Stomach (tissue), 9 donors: ENCODE measurements around the gene GRPR. TPM values are rescaled to one million over a fixed set of nuclear protein-coding genes. Genes with fewer than 3 reads are reported as not detected.

Experiments used
- DNase-seq, 2 donors: peaks; one replicate each; pipeline versions ENCODE4 v3.0.0 to v3.0.0-alpha.2; 2013 to 2019
- H3K27ac ChIP-seq, 5 donors: fragments of 200-600 bp in 4 of 5; sonication (generic) in 4 of 5; one replicate each; pipeline ENCODE4 v1.5.1; 2013 to 2019; ENCODE audit warnings: mild to moderate bottlenecking in 1 of 5, moderate library complexity in 1 of 5
- H3K27me3 ChIP-seq, 3 donors: fragments of 200-600 bp; sonication (generic); one replicate each; pipeline ENCODE4 v1.5.1; 2017 to 2019; ENCODE audit warnings: mixed run types in 1 of 3
- H3K36me3 ChIP-seq, 4 donors: fragments of 200-600 bp; sonication (generic); 1 replicate in 3 of 4; 2 replicates in 1 of 4; pipeline ENCODE4 v1.5.1; 2016 to 2019
- H3K4me1 ChIP-seq, 4 donors: fragments of 200-600 bp; sonication (generic); one replicate each; pipeline ENCODE4 v1.5.1; 2016 to 2019
- H3K4me3 ChIP-seq, 4 donors: fragments of 200-600 bp; sonication (generic) in 3 of 4; one replicate each; pipeline ENCODE4 v1.5.1; 2016 to 2019; ENCODE audit warnings: mild to moderate bottlenecking in 1 of 4
- H3K9me3 ChIP-seq, 4 donors: fragments of 200-600 bp; sonication (generic); one replicate each; pipeline ENCODE4 v1.5.1; 2016 to 2019
- CTCF ChIP-seq, 7 experiments: fragments of 450-650 bp in 4 of 7; fragments of 200-600 bp in 3 of 7; sonication (generic) in 3 of 7; IDR thresholded peaks; one replicate each; pipeline ENCODE4 v1.5.1; 2016 to 2019; ENCODE audit warnings: antibody characterized with exemption in 7 of 7, control low read depth in 2 of 7, mild to moderate bottlenecking in 1 of 7
- EP300 ChIP-seq: sonication (generic); formaldehyde crosslinking; IDR thresholded peaks from one replicate; pipeline ENCODE4 v1.6.1; 2017; ENCODE audit warnings: antibody characterized with exemption
- POLR2A ChIP-seq, 4 donors: fragments of 450-650 bp; IDR thresholded peaks; one replicate each; pipeline ENCODE4 v1.6.1; 2016; ENCODE audit warnings: antibody characterized with exemption in 4 of 4, control low read depth in 2 of 4, mild to moderate bottlenecking in 1 of 4, moderate library complexity in 1 of 4
- POLR2AphosphoS5 ChIP-seq, 3 donors: sonication (generic); formaldehyde crosslinking; IDR thresholded peaks; one replicate each; pipeline ENCODE4 v1.6.1; 2016; ENCODE audit warnings: antibody characterized with exemption in 3 of 3
- WGBS, 5 donors: extraction: QIAGEN DNeasy Blood & Tissue Kit in 3 of 5; methylation state at CpG; one replicate each; pipeline versions ENCODE4 v1.1.5 to v1.1.7; 2013 to 2018; 5-methylcytosine and 5-hydroxymethylcytosine counted together
- intact Hi-C: fragments of 100-400 bp; cut with DNase I; formaldehyde crosslinking; loops from one replicate; pipeline ENCODE4 v1.15.1; 2023; ENCODE audit warnings: low total_unique reads
- polyA plus RNA-seq, 3 donors: library from polyadenylated mRNA; stranded (reverse); fragments of 200-250 nt; gene quantifications; one replicate each; pipeline ENCODE4 v1.2.3, GENCODE V29; 2013
- total RNA-seq, 5 donors: library from RNA; depleted of rRNA; stranded (reverse); fragments of >200 nt; gene quantifications; one replicate each; pipeline versions ENCODE4 v1.1.0 to v1.2.3, GENCODE V29; 2014 to 2016
- donor health status: healthy with polysubstance abuse.
- donor health status: Bipolar disorder and iron deficiency.
- donor health status: healthy.

The GRPR gene
- total and polyA plus RNA-seq, 8 donors, result 0.08 to 25.4 (median 5.3) TPM; not detected in 3

DNA sequence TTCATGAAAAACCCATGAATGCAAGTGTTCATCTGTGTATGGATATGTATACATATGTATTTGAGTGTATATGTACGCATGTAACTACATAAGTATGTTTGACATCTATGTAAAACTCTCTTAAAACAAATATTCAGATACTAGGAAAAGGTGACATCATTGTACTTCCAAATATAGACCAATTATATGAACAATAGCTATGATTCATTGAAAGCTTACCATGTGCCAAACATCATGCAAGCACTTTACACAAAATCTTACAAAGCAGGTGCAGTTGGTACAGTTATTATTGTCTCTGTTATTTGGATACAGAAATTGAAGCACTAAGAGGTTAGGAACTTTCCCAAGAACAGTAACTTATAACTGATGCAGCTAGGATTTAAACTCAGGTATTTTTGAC, 65.3 kb downstream of the GRPR start:
- WGBS, 5 donors, result 0 to 92% (median 57%) methylated on average over 1 of the region's 1 CpG
- Histone ChIP-seq H3K36me3 (no peaks in the 10 kb centered on the region), H3K27ac (no peak overlapping the region), H3K27me3 (no peaks in the 10 kb centered on the region), H3K4me3 (no peak overlapping the region), H3K9me3 (no peaks in the 10 kb centered on the region), H3K4me1 (no peaks in the 10 kb centered on the region)
- TF ChIP-seq CTCF (IDR thresholded peaks at IDR 0.05), result no peak
- TF ChIP-seq POLR2AphosphoS5 (IDR thresholded peaks at IDR 0.05), result no peak
- TF ChIP-seq EP300, result no peak
- no peak for TF ChIP-seq POLR2A (IDR thresholded peaks at IDR 0.05)
- intact Hi-C loops, result no loop called here
- no peak for DNase-seq

- intact Hi-C loops, result no loop called here
- Histone ChIP-seq H3K36me3 (no peaks in the 10 kb centered on the region), H3K9me3 (no peaks in the 10 kb centered on the region), H3K4me1 (no peaks in the 10 kb centered on the region), H3K27me3 (no peaks in the 10 kb centered on the region), H3K4me3 (no peak overlapping the region), H3K27ac (no peak overlapping the region)
- no peak for TF ChIP-seq EP300
- no peak for TF ChIP-seq POLR2AphosphoS5 (IDR thresholded peaks at IDR 0.05)
- no peak for TF ChIP-seq POLR2A (IDR thresholded peaks at IDR 0.05)
- no peak for TF ChIP-seq CTCF (IDR thresholded peaks at IDR 0.05)
- peak in 1 of 2 donors; percentile 34 for DNase-seq
- 52 to 72% (median 65%) methylated on average over 6 of the region's 6 CpGs for WGBS, 5 donors
Measured at GRCh38 chrX:16191605-16192004, 68.2 kb downstream of the GRPR start.

- H3K4me1 ChIP-seq, result no peaks in the 10 kb centered on the region
- no peaks in the 10 kb centered on the region for H3K36me3 ChIP-seq
- TF ChIP-seq CTCF (IDR thresholded peaks at IDR 0.05) (no peak), EP300 (no peak), POLR2A (IDR thresholded peaks at IDR 0.05) (no peak), POLR2AphosphoS5 (IDR thresholded peaks at IDR 0.05) (no peak)
- no peaks in the 10 kb centered on the region for H3K9me3 ChIP-seq
- H3K27me3 ChIP-seq, result no peaks in the 10 kb centered on the region
- DNase-seq, result no peak
- H3K4me3 ChIP-seq, result no peak overlapping the region
- intact Hi-C loops, result no loop called here
- H3K27ac ChIP-seq, result no peak overlapping the region
Measured at GRCh38 chrX:16196829-16197228, 73.5 kb downstream of the GRPR start.

GRCh38 chrX:16199343-16199742, 76.0 kb downstream of the GRPR start:
- H3K9me3 ChIP-seq, result no peaks in the 10 kb centered on the region
- intact Hi-C loops, result no loop called here
- no peaks in the 10 kb centered on the region for H3K36me3 ChIP-seq
- no peak overlapping the region for H3K27ac ChIP-seq
- WGBS, 5 donors, result 36 to 85% (median 75%) methylated on average over 1 of the region's 1 CpG
- no peaks in the 10 kb centered on the region for H3K4me1 ChIP-seq
- no peak for TF ChIP-seq POLR2AphosphoS5 (IDR thresholded peaks at IDR 0.05)
- no peak for TF ChIP-seq CTCF (IDR thresholded peaks at IDR 0.05)
- TF ChIP-seq POLR2A (IDR thresholded peaks at IDR 0.05), result no peak
- TF ChIP-seq EP300, result no peak
- no peaks in the 10 kb centered on the region for H3K27me3 ChIP-seq
- no peak overlapping the region for H3K4me3 ChIP-seq
- DNase-seq, result no peak
